Colon (tissue), 2 donors: ENCODE results near the gene ACSL5.
"Not testable (repeated sequence)": the region's sequence is repeated elsewhere in the genome, so short reads cannot be mapped to it uniquely, and the experiment has no call there.

Source experiments
- FAIRE-seq: peaks from 2 replicates; lab custom pipeline; 2012; peaks lifted over from hg19 to GRCh38; lab: Jason Lieb, UNC
- donor health status: control.
- donor health status: control.

The ACSL5 gene

GRCh38 chr10:112409755-112410154 is 35.8 kb downstream of the ACSL5 start:
- FAIRE-seq, result no peak

GRCh38 chr10:112412696-112413095 is 38.8 kb downstream of the ACSL5 start:
- FAIRE-seq, result no peak

GRCh38 chr10:112421731-112422130 is 47.8 kb downstream of the ACSL5 start:
- FAIRE-seq, result no peak

GRCh38 chr10:112424651-112425050 is 50.7 kb downstream of the ACSL5 start:
- no peak for FAIRE-seq

GRCh38 chr10:112426111-112426510 is 52.2 kb downstream of the ACSL5 start:
- no peak for FAIRE-seq

GRCh38 chr10:112429147-112429546 is 55.2 kb downstream of the ACSL5 start:
- FAIRE-seq, result no peak

GRCh38 chr10:112429654-112430230 is 55.8 kb downstream of the ACSL5 start:
- FAIRE-seq, result no peak

GRCh38 chr10:112433136-112433535 is 59.2 kb downstream of the ACSL5 start:
- FAIRE-seq, result no peak

GRCh38 chr10:112434988-112435619 is 61.2 kb downstream of the ACSL5 start:
- FAIRE-seq, result peak; percentile 95

GRCh38 chr10:112438356-112438755 is 64.4 kb downstream of the ACSL5 start:
- peak; percentile 45 for FAIRE-seq

GRCh38 chr10:112441520-112441919 is 67.6 kb downstream of the ACSL5 start:
- no peak for FAIRE-seq

GRCh38 chr10:112442063-112442462 is 68.1 kb downstream of the ACSL5 start:
- FAIRE-seq, result no peak

- FAIRE-seq, result no peak
These were observed 72.3 kb downstream of the ACSL5 start for GRCh38 chr10:112446055-112446854.

GRCh38 chr10:112446855-112447619 is 73.1 kb downstream of the ACSL5 start, which contains the start of the genes VTI1A and ZDHHC6:
Gene VTI1A (plus strand): TSS chr10:112447215. CDS start chr10:112447374, 159 bp downstream.
Gene ZDHHC6 (minus strand): TSS chr10:112446914. CDS start chr10:112445436, 1,478 bp downstream.
- FAIRE-seq, result no peak

- FAIRE-seq, result no peak
These were observed 73.7 kb downstream of the ACSL5 start for GRCh38 chr10:112447620-112447928.

- FAIRE-seq, result no peak
These were observed 75.0 kb downstream of the ACSL5 start for GRCh38 chr10:112448888-112449287.

GRCh38 chr10:112454910-112455779 is 81.2 kb downstream of the ACSL5 start:
- FAIRE-seq, result no peak

GRCh38 chr10:112456533-112456932 is 82.6 kb downstream of the ACSL5 start:
- FAIRE-seq, result no peak

GRCh38 chr10:112460366-112460765 is 86.5 kb downstream of the ACSL5 start:
- no peak for FAIRE-seq

GRCh38 chr10:112461029-112461887 is 87.3 kb downstream of the ACSL5 start:
- FAIRE-seq, result no peak

- not testable (repeated sequence) for FAIRE-seq
These were observed 90.2 kb downstream of the ACSL5 start for GRCh38 chr10:112464074-112464473.
